DOHH2 (cell line): ENCODE data around the gene SLC2A9.

Source experiments
- EZH2phosphoT487 ChIP-seq: fragments of 200-600 bp; sonication (generic); IDR thresholded peaks from 2 replicates; pipeline ENCODE4 v1.6.1; 2017; ENCODE audit warnings: borderline replicate concordance, mild to moderate bottlenecking, antibody characterized with exemption, low read length, moderate library complexity, mixed read lengths
- TF ChIP-seq, protein P1 (sequence below): fragments of 200-600 bp; sonication (generic); IDR thresholded peaks from one replicate; pipeline ENCODE4 v1.5.1; 2014; ENCODE audit warnings: antibody characterized with exemption, mild to moderate bottlenecking, low read depth, low read length; ENCODE audit not compliant: poor library complexity, severe bottlenecking

DNA sequence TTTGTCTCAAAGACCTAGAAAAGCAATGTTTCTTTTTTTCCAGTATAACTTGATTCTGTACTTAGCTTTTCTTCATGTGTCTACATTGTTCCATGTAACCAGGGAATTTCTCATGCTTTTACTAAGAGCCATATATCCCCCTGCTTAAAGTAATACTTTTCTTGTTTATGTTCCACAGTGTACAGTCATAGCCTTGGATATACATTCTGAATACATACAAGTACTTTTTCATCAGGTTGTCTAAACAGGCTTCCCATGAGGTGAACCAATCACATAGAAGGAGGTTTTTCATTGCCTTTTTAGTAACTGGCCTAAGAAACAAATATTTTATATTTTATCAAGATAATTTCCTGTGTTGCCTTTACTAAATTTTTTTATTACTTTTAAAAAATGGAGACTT is 52.8 kb downstream of the SLC2A9 start:
- TF ChIP-seq, protein P1, sequence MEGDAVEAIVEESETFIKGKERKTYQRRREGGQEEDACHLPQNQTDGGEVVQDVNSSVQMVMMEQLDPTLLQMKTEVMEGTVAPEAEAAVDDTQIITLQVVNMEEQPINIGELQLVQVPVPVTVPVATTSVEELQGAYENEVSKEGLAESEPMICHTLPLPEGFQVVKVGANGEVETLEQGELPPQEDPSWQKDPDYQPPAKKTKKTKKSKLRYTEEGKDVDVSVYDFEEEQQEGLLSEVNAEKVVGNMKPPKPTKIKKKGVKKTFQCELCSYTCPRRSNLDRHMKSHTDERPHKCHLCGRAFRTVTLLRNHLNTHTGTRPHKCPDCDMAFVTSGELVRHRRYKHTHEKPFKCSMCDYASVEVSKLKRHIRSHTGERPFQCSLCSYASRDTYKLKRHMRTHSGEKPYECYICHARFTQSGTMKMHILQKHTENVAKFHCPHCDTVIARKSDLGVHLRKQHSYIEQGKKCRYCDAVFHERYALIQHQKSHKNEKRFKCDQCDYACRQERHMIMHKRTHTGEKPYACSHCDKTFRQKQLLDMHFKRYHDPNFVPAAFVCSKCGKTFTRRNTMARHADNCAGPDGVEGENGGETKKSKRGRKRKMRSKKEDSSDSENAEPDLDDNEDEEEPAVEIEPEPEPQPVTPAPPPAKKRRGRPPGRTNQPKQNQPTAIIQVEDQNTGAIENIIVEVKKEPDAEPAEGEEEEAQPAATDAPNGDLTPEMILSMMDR = no peak
- TF ChIP-seq EZH2phosphoT487 = no peak
